Measurements from ENCODE around the gene SLC25A53. TPM values are rescaled to one million over a fixed set of nuclear protein-coding genes. Genes with fewer than 3 reads are reported as not detected.
A peak's percentile ranks its signal among the peaks of the same experiment; 100 is the strongest.

SLC25A53 gene
- total RNA-seq, 1 donor: 7.6 TPM

DNA sequence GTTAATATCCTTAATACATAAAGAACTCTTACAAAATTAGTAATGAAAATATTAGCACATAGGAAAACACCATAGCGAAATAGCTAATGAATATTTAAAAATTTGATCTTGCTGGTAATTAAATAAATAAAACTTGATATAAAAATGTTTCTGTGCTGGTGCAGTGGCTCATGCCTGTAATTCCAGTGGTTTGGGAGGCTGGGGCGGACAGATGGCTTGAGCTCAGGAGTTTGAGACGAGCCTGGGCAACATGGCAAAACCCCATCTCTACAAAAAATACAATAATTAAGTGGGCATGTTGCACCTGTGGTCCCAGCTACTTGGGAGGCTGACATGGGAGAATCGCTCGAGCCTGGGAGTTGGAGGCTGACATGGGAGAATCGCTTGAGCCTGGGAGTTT, 17.0 kb upstream of the SLC25A53 start:
- TF ChIP-seq, protein P1, sequence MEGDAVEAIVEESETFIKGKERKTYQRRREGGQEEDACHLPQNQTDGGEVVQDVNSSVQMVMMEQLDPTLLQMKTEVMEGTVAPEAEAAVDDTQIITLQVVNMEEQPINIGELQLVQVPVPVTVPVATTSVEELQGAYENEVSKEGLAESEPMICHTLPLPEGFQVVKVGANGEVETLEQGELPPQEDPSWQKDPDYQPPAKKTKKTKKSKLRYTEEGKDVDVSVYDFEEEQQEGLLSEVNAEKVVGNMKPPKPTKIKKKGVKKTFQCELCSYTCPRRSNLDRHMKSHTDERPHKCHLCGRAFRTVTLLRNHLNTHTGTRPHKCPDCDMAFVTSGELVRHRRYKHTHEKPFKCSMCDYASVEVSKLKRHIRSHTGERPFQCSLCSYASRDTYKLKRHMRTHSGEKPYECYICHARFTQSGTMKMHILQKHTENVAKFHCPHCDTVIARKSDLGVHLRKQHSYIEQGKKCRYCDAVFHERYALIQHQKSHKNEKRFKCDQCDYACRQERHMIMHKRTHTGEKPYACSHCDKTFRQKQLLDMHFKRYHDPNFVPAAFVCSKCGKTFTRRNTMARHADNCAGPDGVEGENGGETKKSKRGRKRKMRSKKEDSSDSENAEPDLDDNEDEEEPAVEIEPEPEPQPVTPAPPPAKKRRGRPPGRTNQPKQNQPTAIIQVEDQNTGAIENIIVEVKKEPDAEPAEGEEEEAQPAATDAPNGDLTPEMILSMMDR (IDR thresholded peaks at IDR 0.05; ENCODE audit: extremely low read depth, low read depth, low read length): no peak
- no peak for DNase-seq (ENCODE audit: insufficient read length, low spot score, missing footprints)
- Histone ChIP-seq H3K4me1 (ENCODE audit: insufficient read depth, low read length) (no peaks in the 10 kb centered on the region), H4K20me1 (ENCODE audit: insufficient read depth, low read length) (no peaks in the 10 kb centered on the region), H3K4me3 (ENCODE audit: insufficient read depth, low read length) (no peak overlapping the region), H3K27ac (ENCODE audit: low read depth, low read length) (no peak overlapping the region), H3K9me3 (ENCODE audit: low read depth, low read length) (no peaks in the 10 kb centered on the region), H3K27me3 (ENCODE audit: insufficient read depth, low read length) (peaks cover 3% of the 10 kb centered on the region), H3K36me3 (ENCODE audit: insufficient read depth, low read length) (no peaks in the 10 kb centered on the region), H3K4me2 (ENCODE audit: insufficient read depth, low read length) (no peak overlapping the region), H3K79me2 (ENCODE audit: insufficient read depth, low read length) (peaks cover 47% of the 10 kb centered on the region), H2AFZ (ENCODE audit: low read length) (no peak overlapping the region)

DNA sequence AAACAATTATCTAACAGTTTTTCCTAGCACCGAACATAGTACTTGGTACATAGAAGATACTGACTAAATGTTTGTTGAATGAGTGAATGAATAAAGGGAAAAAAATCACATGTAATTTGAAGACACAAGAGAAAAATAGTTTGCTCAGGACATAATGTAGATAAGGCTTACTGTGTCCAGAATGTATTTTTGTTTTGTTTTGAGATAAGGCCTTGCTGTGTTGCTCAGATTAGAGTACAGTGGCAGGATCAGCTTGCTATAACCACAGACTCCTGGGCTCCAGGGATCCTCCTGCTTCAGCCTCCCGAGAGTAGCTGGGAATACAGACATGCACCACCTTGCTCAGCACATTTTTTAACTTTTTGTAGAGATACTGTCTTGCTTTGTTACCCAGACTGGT, 16.0 kb upstream of the SLC25A53 start:
- H3K4me3 ChIP-seq (ENCODE audit: insufficient read depth, low read length): no peak overlapping the region
- H3K9me3 ChIP-seq (ENCODE audit: low read depth, low read length): no peaks in the 10 kb centered on the region
- H3K27me3 ChIP-seq (ENCODE audit: insufficient read depth, low read length): peaks cover 3% of the 10 kb centered on the region
- no peak overlapping the region for H3K4me2 ChIP-seq (ENCODE audit: insufficient read depth, low read length)
- H3K4me1 ChIP-seq (ENCODE audit: insufficient read depth, low read length): peaks cover 6% of the 10 kb centered on the region
- peaks cover under 1% of the 10 kb centered on the region for H4K20me1 ChIP-seq (ENCODE audit: insufficient read depth, low read length)
- DNase-seq (ENCODE audit: insufficient read length, low spot score, missing footprints): no peak
- no peak overlapping the region for H3K27ac ChIP-seq (ENCODE audit: low read depth, low read length)
- no peak overlapping the region for H2AFZ ChIP-seq (ENCODE audit: low read length)
- H3K79me2 ChIP-seq (ENCODE audit: insufficient read depth, low read length): peaks cover 49% of the 10 kb centered on the region
- TF ChIP-seq, protein P1 (IDR thresholded peaks at IDR 0.05; ENCODE audit: extremely low read depth, low read depth, low read length): no peak
- no peaks in the 10 kb centered on the region for H3K36me3 ChIP-seq (ENCODE audit: insufficient read depth, low read length)

DNA sequence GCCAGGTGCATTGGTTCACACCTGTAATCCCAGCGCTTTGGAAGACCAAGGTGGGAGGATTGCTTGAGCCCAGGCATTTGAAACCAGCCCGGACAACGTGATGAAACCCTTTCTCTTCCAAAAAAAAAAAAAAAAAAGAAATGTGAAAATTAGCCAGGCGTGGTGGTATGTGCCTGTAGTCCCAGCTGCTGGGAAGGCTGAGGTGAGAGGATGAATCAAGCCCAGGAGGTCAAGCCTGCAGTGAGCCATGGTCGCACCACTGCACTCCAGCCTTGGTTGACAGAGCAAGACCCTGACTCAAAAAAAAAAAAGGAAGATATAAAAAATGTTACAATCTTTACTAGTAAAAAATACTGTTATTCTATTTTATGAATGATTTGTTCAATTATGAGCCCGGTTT, 15.3 kb upstream of the SLC25A53 start:
- Histone ChIP-seq H3K27ac (ENCODE audit: low read depth, low read length) (no peak overlapping the region), H3K4me3 (ENCODE audit: insufficient read depth, low read length) (no peak overlapping the region), H4K20me1 (ENCODE audit: insufficient read depth, low read length) (peaks cover 4% of the 10 kb centered on the region), H3K27me3 (ENCODE audit: insufficient read depth, low read length) (peaks cover 3% of the 10 kb centered on the region), H3K9me3 (ENCODE audit: low read depth, low read length) (no peaks in the 10 kb centered on the region), H3K79me2 (ENCODE audit: insufficient read depth, low read length) (peaks cover 52% of the 10 kb centered on the region), H3K36me3 (ENCODE audit: insufficient read depth, low read length) (no peaks in the 10 kb centered on the region), H2AFZ (ENCODE audit: low read length) (no peak overlapping the region), H3K4me2 (ENCODE audit: insufficient read depth, low read length) (no peak overlapping the region), H3K4me1 (ENCODE audit: insufficient read depth, low read length) (peaks cover 6% of the 10 kb centered on the region)
- DNase-seq (ENCODE audit: insufficient read length, low spot score, missing footprints): no peak
- TF ChIP-seq, protein P1 (IDR thresholded peaks at IDR 0.05; ENCODE audit: extremely low read depth, low read depth, low read length): no peak

DNA sequence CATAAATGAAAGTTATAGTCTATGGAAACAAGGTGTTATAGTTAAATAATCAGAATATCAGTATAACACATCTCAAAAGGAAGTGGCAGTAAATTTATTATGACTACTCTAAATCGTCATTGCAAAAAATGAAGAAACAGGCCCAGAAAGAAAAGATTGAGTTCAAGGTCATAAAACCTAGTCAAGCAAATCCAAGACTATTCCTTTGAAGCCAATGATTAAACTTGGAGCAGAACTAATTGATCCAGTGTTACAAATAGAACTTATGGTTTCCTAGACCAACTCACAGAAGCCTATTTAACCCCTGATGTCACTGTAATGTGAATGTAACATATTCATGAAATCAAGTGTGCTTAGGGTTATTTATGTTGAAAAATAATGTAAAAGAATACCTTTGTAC, 11.3 kb upstream of the SLC25A53 start:
- H4K20me1 ChIP-seq (ENCODE audit: insufficient read depth, low read length): peaks cover 4% of the 10 kb centered on the region
- peak overlapping the region; percentile 76 for H3K4me2 ChIP-seq (ENCODE audit: insufficient read depth, low read length)
- H3K79me2 ChIP-seq (ENCODE audit: insufficient read depth, low read length): peaks cover 45% of the 10 kb centered on the region
- H3K27ac ChIP-seq (ENCODE audit: low read depth, low read length): no peak overlapping the region
- no peak for DNase-seq (ENCODE audit: insufficient read length, low spot score, missing footprints)
- TF ChIP-seq, protein P1 (IDR thresholded peaks at IDR 0.05; ENCODE audit: extremely low read depth, low read depth, low read length): no peak
- H3K4me1 ChIP-seq (ENCODE audit: insufficient read depth, low read length): peaks cover 6% of the 10 kb centered on the region
- H3K36me3 ChIP-seq (ENCODE audit: insufficient read depth, low read length): no peaks in the 10 kb centered on the region
- H3K9me3 ChIP-seq (ENCODE audit: low read depth, low read length): no peaks in the 10 kb centered on the region
- H3K27me3 ChIP-seq (ENCODE audit: insufficient read depth, low read length): peaks cover 3% of the 10 kb centered on the region
- H2AFZ ChIP-seq (ENCODE audit: low read length): no peak overlapping the region
- peak overlapping the region; percentile 81 for H3K4me3 ChIP-seq (ENCODE audit: insufficient read depth, low read length)
